IPS-15b (cell line): ENCODE measurements around the gene BCL2L14.
"Not testable (repeated sequence)": the region's sequence is repeated elsewhere in the genome, so short reads cannot be mapped to it uniquely, and the experiment has no call there.

Source experiments
- H3K27me3 ChIP-seq: one replicate; pipeline ENCODE4 v1.6.1; 2013; ENCODE audit warnings: low read length; ENCODE audit not compliant: control insufficient read depth, insufficient read depth
- H3K36me3 ChIP-seq: one replicate; pipeline ENCODE4 v1.6.1; 2013; ENCODE audit warnings: low read length; ENCODE audit not compliant: control insufficient read depth, insufficient read depth
- H3K4me1 ChIP-seq: one replicate; pipeline ENCODE4 v1.6.1; 2013; ENCODE audit warnings: mild to moderate bottlenecking, low read length; ENCODE audit not compliant: control insufficient read depth, insufficient read depth
- H3K4me3 ChIP-seq: one replicate; pipeline ENCODE4 v1.5.1; 2013; ENCODE audit warnings: low read depth, low read length
- H3K9ac ChIP-seq: one replicate; pipeline ENCODE4 v1.6.1; 2013; ENCODE audit warnings: low read depth, mild to moderate bottlenecking, low read length
- H3K9me3 ChIP-seq: one replicate; pipeline ENCODE4 v1.6.1; 2013; ENCODE audit warnings: mild to moderate bottlenecking, low read length; ENCODE audit not compliant: control insufficient read depth, insufficient read depth

The BCL2L14 gene

GRCh38 chr12:12121061-12121460 lies 50.3 kb downstream of the BCL2L14 start:
- Histone ChIP-seq H3K36me3 (peaks cover 1% of the 10 kb centered on the region), H3K4me3 (no peak overlapping the region), H3K9me3 (no peaks in the 10 kb centered on the region), H3K27me3 (no peaks in the 10 kb centered on the region), H3K9ac (no peak overlapping the region), H3K4me1 (no peaks in the 10 kb centered on the region)

GRCh38 chr12:12123036-12123604 lies 52.4 kb downstream of the BCL2L14 start:
- Histone ChIP-seq H3K9me3 (no peaks in the 10 kb centered on the region), H3K4me1 (no peaks in the 10 kb centered on the region), H3K27me3 (no peaks in the 10 kb centered on the region), H3K9ac (no peak overlapping the region), H3K36me3 (peaks cover 6% of the 10 kb centered on the region), H3K4me3 (no peak overlapping the region)

GRCh38 chr12:12126551-12126950 lies 55.8 kb downstream of the BCL2L14 start:
- H3K9ac ChIP-seq = no peak overlapping the region
- no peak overlapping the region for H3K4me3 ChIP-seq
- H3K9me3 ChIP-seq = no peaks in the 10 kb centered on the region
- H3K4me1 ChIP-seq = no peaks in the 10 kb centered on the region
- peaks cover 6% of the 10 kb centered on the region for H3K36me3 ChIP-seq
- H3K27me3 ChIP-seq = no peaks in the 10 kb centered on the region

GRCh38 chr12:12127304-12127703 lies 56.6 kb downstream of the BCL2L14 start:
- Histone ChIP-seq H3K36me3 (peaks cover 6% of the 10 kb centered on the region), H3K4me3 (no peak overlapping the region), H3K9ac (no peak overlapping the region), H3K9me3 (no peaks in the 10 kb centered on the region), H3K27me3 (no peaks in the 10 kb centered on the region), H3K4me1 (no peaks in the 10 kb centered on the region)

GRCh38 chr12:12128670-12129069 lies 57.9 kb downstream of the BCL2L14 start:
- no peaks in the 10 kb centered on the region for H3K27me3 ChIP-seq
- no peak overlapping the region for H3K4me3 ChIP-seq
- peaks cover 6% of the 10 kb centered on the region for H3K36me3 ChIP-seq
- H3K9me3 ChIP-seq = no peaks in the 10 kb centered on the region
- H3K9ac ChIP-seq = no peak overlapping the region
- no peaks in the 10 kb centered on the region for H3K4me1 ChIP-seq

- no peaks in the 10 kb centered on the region for H3K27me3 ChIP-seq
- H3K36me3 ChIP-seq = no peaks in the 10 kb centered on the region
- no peaks in the 10 kb centered on the region for H3K4me1 ChIP-seq
Observed at GRCh38 chr12:12133259-12133658, 62.5 kb downstream of the BCL2L14 start.

GRCh38 chr12:12133785-12134184 lies 63.0 kb downstream of the BCL2L14 start:
- Histone ChIP-seq H3K4me3 (no peak overlapping the region), H3K36me3 (no peaks in the 10 kb centered on the region), H3K4me1 (no peaks in the 10 kb centered on the region), H3K27me3 (no peaks in the 10 kb centered on the region), H3K9me3 (no peaks in the 10 kb centered on the region), H3K9ac (no peak overlapping the region)

More at GRCh38 chr12:12133259-12133658, 62.5 kb downstream of the BCL2L14 start:
- no peak overlapping the region for H3K9ac ChIP-seq
- H3K9me3 ChIP-seq = no peaks in the 10 kb centered on the region
- H3K4me3 ChIP-seq = no peak overlapping the region

- no peak overlapping the region for H3K9ac ChIP-seq
- H3K9me3 ChIP-seq = no peaks in the 10 kb centered on the region
- H3K36me3 ChIP-seq = no peaks in the 10 kb centered on the region
Observed at GRCh38 chr12:12138203-12139154, 67.7 kb downstream of the BCL2L14 start.

GRCh38 chr12:12141000-12141399 lies 70.3 kb downstream of the BCL2L14 start:
- Histone ChIP-seq H3K4me3 (no peak overlapping the region), H3K9me3 (no peaks in the 10 kb centered on the region), H3K4me1 (no peaks in the 10 kb centered on the region), H3K9ac (no peak overlapping the region), H3K27me3 (no peaks in the 10 kb centered on the region), H3K36me3 (no peaks in the 10 kb centered on the region)

More at GRCh38 chr12:12138203-12139154, 67.7 kb downstream of the BCL2L14 start:
- no peaks in the 10 kb centered on the region for H3K4me1 ChIP-seq
- no peaks in the 10 kb centered on the region for H3K27me3 ChIP-seq
- H3K4me3 ChIP-seq = no peak overlapping the region

- not testable (repeated sequence) for H3K4me1 ChIP-seq, H3K36me3 ChIP-seq, H3K27me3 ChIP-seq, H3K9ac ChIP-seq, H3K4me3 ChIP-seq, H3K9me3 ChIP-seq
Observed at GRCh38 chr12:12144531-12144930, 73.8 kb downstream of the BCL2L14 start.

GRCh38 chr12:12147111-12147510 lies 76.4 kb downstream of the BCL2L14 start:
- peaks cover 7% of the 10 kb centered on the region for H3K36me3 ChIP-seq
- H3K9ac ChIP-seq = no peak overlapping the region
- no peaks in the 10 kb centered on the region for H3K27me3 ChIP-seq
- H3K4me1 ChIP-seq = no peaks in the 10 kb centered on the region
- H3K9me3 ChIP-seq = no peaks in the 10 kb centered on the region
- no peak overlapping the region for H3K4me3 ChIP-seq
